GM10248 (cell line): ENCODE data around the gene ROBO1.
"Not testable (repeated sequence)": the region's sequence is repeated elsewhere in the genome, so short reads cannot be mapped to it uniquely, and the experiment has no call there.

Source experiments
- CTCF ChIA-PET: fragments of 300-600 bp; sonication (Branson Sonifier 250); formaldehyde crosslinking; extraction: SDS; loops from one replicate; lab custom pipeline; 2021; ENCODE audit warnings: antibody characterized with exemption; lab: Yijun Ruan, JAX
- POLR2A ChIA-PET: fragments of 350-650 bp; sonication (Branson Sonifier 250); formaldehyde crosslinking; extraction: SDS; loops from one replicate; lab custom pipeline; 2020; ENCODE audit warnings: antibody characterized with exemption; lab: Yijun Ruan, JAX
- DNase-seq: peaks from one replicate; pipeline ENCODE4 v3.0.0; 2012; ENCODE audit errors: extremely low spot score
- CTCF ChIP-seq: IDR thresholded peaks from 2 replicates; pipeline ENCODE4 v1.5.1; 2012; ENCODE audit warnings: mild to moderate bottlenecking, low read depth; ENCODE audit errors: extremely low read depth, missing control alignments, control extremely low read depth

The ROBO1 gene

DNA sequence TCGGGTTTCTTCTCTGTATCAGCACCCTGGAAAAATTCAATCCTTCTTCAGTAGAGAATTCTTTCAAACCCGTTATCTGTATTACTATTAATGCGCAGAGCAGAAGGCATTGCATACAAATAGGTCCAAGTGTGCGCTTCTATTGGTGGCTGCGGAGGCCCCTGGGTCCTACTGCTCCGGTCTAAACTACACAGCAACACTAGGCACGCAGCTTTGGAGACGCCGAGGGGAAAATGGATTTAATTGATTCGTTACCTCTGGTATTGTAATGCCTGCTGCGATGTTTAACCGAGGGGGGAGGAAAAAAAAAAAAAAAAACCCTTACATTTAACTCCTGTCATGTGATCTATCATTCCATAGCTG is at the start of gene ROBO1:
ROBO1 (minus strand) TSS at position 94 of the 363 bp plus-strand sequence.
- CTCF ChIA-PET = no interaction called here
- POLR2A ChIA-PET = no interaction called here
- DNase-seq = no peak
- TF ChIP-seq CTCF = no peak

DNA sequence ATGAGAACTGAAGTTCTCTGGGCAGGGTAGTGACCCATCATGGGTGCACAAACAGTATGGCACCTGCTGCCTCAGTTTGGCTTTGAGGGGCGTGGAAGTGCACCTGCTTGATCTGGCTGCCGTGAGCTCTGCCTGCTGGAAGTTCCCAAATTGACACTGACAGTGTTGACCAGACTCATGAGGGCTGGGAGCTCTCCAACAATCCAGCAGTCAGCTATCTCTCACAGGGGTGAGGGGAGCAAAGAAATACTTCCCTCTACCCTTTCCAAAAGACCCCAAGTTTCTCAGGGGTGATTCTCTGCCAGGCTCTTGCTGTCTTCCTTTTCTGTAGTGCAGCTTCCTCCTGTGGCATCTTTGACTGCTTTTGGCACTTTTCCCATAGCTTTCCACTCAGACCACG is 49.4 kb upstream of the ROBO1 start:
- ChIA-PET CTCF (no interaction called here), POLR2A (no interaction called here)
- no peak for DNase-seq
- no peak for TF ChIP-seq CTCF

DNA sequence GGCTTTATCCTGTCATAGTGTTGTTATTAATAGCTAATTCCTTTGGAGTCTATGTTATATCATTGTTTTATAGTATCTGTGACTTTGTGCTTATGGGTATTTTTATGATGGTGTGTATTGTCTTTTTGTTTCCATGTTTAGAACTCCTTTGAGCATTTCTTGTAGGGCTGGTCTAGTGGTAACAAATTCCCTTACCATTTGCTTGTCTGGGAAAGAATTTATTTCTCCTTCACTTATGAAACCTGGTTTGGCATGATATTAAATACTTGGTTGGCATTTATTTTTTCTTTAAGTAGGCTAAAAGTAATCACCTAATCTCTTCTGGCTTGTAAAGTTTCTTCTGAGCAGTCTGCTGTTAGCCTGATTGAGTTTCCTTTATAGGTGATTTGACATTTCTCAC is 47.7 kb upstream of the ROBO1 start:
- TF ChIP-seq CTCF = no peak
- ChIA-PET POLR2A (no interaction called here), CTCF (no interaction called here)
- DNase-seq = no peak

- POLR2A ChIA-PET = no interaction called here
- no peak for DNase-seq
- CTCF ChIA-PET = no interaction called here
- TF ChIP-seq CTCF = no peak
Measured at GRCh38 chr3:79810581-79810980, 42.8 kb upstream of the ROBO1 start.

DNA sequence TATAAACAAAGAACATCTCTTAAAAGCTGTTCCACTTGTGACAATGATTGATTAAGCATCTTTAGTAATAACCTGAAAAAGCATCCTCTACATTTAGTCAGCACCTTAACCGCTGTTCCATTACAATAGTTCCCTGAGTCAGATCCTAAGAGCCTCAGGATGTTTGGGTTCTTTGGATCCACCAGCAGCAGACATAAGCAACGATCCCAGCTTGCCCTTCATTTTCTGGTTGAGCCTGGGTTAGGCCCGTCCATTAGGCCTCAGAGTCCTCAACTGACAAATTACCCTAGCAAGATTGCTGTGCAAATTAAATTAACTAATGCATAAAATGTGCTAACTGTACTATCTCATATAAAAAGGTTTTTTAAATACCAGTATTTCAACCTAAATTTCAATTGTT is 42.3 kb upstream of the ROBO1 start:
- DNase-seq = no peak
- ChIA-PET CTCF (no interaction called here), POLR2A (no interaction called here)
- no peak for TF ChIP-seq CTCF

- no peak for TF ChIP-seq CTCF
- ChIA-PET CTCF (no interaction called here), POLR2A (no interaction called here)
- no peak for DNase-seq
Measured at GRCh38 chr3:79809106-79809505, 41.3 kb upstream of the ROBO1 start.

- ChIA-PET CTCF (no interaction called here), POLR2A (no interaction called here)
- TF ChIP-seq CTCF = no peak
- no peak for DNase-seq
Measured at GRCh38 chr3:79808515-79808914, 40.7 kb upstream of the ROBO1 start.

DNA sequence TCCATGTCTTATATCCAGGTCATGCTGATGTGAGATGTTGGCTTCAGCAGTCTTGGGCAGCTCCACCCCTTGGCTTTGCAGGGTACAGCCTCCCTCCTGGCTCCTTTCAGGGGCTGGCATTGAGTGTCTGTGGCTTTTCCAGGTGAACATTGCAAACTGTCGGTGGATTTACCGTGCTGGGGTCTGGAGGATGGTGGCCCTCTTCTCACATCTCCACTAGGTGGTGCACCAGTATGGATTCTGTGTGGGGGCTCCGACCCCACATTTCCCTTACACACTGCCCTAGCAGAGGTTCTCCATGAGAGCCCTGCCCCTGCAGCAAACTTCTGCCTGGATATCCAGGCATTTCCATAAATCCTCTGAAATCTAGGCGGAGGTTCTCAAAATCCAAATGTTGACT is 22.4 kb upstream of the ROBO1 start:
- CTCF ChIA-PET, POLR2A ChIA-PET, DNase-seq: not testable (repeated sequence)
